Posterior cingulate gyrus (tissue), 11 donors: ENCODE measurements around the gene GPLD1.

ENCODE experiments used
- DNase-seq, 10 donors: peaks; one replicate each; pipeline versions ENCODE4 v3.0.0 to v3.0.0-alpha.2; 2020 to 2021; ENCODE audit warnings: mixed read lengths in 3 of 10
- intact Hi-C: fragments of 100-400 bp; cut with DNase I; formaldehyde crosslinking; loops from one replicate; pipeline ENCODE4 v1.15.1; 2023

The GPLD1 gene

DNA sequence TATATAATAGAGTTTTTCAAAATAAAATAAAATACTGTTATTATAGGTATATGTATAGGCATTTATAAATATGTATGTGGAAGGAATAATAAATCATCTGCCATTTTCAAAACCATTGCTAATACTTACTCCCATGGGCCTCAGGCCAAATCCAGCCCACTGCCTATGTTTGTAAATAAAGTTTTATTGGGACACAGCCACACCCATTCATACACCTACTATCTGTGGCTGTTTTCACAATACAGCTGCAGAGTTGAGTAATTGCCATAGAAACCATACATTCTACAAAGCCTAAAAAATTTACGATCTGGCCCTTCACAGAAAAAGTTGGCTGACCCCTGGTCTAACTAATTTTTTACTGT lies 14.9 kb upstream of the GPLD1 start:
- DNase-seq: no peak
- intact Hi-C loops: no loop called here

GRCh38 chr6:24501914-24502313 lies 12.5 kb upstream of the GPLD1 start:
- intact Hi-C loops: no loop called here
- no peak for DNase-seq

DNA sequence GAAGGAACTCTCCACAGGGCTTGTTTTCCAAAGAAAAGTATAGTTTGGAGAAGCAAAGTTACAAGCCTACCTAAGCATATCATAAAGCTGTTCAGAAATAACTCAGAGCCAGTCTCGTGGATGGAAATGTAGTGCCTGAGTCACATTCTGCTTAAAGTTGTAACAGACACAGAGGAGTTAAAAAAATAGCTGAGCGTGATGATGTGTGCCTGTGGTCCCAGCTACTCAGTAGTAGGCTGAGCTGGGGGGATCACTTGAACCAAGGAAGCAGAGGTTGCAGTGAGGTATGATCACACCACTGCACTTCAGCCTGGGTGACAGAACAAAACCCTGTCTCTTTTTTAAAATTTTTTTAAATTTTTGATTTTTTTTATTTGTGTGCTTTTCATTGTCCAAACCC lies 12.0 kb upstream of the GPLD1 start:
- intact Hi-C loops: no loop called here
- DNase-seq: no peak

DNA sequence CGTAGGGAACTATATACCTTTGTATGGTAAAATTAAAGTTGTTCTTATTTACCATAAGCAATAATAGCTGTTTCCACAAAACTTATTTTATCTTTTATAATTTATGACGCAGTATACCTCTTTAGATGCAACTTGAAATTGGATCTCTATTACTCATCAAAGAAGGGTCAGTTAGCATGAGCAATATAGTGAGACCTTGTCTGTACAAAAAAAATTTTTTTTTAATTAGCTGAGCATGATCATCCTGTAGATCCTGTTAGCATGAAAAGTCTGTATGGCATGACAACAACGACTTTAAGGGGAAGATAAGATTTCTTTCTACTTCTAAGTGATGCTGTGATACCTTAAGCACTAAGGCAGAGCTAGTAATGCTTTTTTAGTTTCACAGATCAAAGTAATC lies 11.3 kb upstream of the GPLD1 start:
- intact Hi-C loops: no loop called here
- no peak for DNase-seq

DNA sequence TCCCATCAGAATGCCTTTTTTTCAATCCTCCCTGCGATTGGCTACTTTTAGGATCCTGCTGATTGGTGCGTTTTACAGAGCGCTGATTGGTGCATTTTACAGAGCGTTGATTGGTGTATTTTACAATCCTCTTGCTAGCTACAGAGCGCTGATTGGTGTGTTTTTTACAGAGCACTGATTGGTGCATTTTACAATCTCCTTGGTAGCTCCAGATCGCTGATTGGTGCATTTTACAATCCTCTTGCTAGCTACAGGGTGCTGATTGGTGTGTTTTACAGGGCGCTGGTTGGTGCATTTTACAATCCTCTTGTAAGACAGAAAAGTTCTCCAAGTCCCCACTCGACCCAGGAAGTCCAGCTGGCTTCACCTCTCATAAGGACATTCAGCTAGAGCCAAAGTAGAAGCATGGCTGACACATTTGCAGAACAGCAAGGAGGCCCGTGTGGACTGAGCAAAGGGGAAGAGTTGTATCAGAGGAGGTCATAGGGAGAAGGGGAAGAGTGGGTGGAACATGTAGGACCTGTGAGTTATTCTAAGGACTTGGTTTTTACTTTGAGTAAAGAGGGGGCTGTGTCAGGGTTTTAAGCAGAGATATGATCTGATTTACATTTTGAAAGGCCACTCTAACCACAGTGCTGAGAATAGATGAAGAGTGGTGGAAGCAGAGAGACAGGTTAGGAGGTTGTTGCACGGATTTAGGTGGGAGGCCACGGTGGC lies 8.0 kb upstream of the GPLD1 start:
- intact Hi-C loops: no loop called here
- DNase-seq: no peak

DNA sequence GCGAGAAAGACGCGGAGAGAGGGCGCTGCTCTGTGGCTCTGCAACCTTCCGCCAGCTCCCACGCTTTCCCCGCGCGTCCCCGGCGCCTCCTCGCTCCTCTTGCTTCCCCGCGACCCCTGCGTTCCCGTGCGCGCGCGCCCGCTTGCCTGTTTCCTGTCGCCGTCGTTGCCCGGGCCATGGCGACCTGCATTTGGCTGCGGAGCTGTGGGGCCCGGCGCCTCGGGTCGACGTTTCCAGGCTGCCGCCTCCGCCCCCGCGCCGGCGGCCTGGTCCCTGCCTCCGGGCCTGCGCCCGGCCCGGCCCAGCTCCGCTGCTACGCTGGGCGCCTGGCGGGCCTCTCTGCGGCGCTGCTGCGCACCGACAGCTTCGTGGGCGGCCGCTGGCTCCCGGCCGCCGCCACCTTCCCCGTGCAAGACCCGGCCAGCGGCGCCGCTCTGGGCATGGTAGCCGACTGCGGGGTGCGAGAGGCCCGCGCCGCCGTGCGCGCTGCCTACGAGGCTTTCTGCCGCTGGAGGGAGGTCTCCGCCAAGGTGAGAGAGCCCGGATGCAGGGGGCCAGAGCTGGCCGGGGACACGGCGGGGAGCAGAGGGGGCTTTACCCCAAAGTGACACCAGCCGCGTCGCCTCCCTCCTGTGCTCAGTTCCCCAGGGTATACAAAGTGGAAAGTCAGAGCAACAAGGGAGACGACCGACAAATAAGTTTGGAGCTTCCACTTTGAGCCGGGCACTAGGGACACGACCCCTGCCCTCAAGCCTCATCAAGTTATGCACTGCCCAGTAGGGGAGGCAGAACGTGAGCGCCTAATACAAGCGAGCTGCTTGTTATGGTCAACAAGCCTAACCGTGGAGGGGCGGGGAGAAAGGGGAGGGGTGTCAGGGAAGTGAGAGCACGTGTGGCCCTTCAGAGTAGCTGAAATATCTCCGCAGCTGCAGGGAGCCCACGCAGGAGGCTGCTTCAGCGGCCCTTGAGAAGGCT lies 5.7 kb upstream of the GPLD1 start, which contains the start of gene ALDH5A1:
ALDH5A1 (plus strand) TSS at position 149 of the 975 bp plus-strand sequence; CDS start at position 177, 28 bp downstream.
- DNase-seq: peak; percentile 47 to 96 (median 74)
- intact Hi-C loops: no loop called here

DNA sequence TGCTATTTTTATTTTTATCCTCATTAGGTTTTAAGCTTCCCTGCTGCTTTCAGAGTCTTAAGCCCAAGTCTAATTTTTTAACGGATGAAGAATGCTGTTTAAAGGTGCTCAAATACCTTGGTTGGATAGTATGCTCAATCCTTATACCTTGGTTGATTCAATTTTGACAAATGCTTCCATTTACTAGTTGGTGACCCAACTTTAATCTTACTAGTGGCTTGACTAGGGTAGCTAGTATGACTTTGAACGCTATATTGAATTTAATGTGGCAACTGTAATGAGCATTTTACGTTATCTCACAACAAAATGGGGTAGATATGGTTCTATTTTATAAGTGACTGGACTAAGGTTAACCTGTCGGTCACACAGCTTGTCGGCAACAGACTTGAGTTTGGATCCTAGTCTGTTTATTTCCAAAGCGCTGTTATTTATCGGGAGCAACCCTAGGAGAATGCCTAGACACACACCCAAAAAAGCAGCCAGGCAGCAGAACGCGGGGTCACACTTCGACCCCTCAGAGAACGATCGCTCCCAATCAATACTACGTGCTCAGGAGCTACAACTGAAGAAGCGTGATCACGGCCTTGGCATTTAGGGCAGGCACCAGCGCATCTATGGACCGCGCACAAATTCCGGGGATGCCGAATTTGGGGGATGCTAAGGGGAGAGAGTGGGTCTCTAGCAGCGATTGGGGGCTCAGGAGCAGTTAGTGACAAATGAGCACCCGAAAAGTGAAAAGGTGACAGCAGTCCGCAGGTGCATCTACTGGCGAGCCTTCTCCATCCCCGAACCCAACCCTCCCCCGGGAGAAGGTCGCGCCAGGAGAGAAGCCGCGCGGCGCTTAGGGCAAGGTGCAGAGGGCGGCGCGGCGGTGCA lies 4.8 kb upstream of the GPLD1 start:
- peak in 2 of 10 donors; percentile 2 to 79 for DNase-seq

DNA sequence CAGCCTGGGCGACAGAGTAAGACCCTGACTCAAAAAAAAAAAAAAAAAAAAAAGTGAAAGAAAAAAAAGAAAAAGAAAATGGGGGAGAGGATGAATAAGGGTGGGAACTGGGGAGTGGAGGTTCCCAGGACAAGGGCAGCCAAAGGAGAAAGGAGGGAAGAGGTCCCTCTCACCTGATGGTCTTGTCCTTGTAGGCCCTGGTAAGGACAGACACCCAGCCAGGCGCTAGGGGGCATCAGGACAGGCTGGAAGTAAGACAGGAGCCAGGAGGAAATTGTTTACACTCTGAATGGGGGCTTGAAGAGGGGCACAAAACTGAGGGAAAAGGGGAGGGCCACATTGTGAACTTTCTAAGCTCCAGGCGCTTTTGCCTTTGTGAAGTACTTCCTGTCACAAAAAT lies 3.1 kb upstream of the GPLD1 start:
- peak in 1 of 10 donors; percentile 64 for DNase-seq
- intact Hi-C loops: no loop called here

More for the DNA sequence above, 4.8 kb upstream of the GPLD1 start:
- intact Hi-C loops: no loop called here

GRCh38 chr6:24490948-24491347 lies 1.6 kb upstream of the GPLD1 start:
- intact Hi-C loops: no loop called here
- no peak for DNase-seq

DNA sequence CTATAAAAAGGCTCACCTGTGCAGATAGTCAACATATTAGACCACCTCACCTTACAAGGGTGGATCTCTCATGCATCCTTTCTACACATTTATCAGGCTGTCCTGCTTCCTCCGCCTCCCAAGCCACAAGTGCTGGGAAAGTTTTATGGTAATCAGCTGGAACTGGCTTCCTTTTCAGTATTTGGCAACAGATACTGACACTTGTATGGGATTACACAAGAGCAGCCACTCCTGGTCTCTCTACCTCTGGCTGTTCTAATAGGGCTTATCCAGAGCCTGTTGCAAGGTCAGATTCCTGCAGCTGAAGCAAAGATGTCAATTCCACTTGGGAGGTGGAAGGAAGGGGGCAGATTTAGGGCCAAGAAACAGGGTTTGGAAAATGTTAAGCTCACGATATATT lies 503 bp upstream of the GPLD1 start:
- intact Hi-C loops: no loop called here
- no peak for DNase-seq

DNA sequence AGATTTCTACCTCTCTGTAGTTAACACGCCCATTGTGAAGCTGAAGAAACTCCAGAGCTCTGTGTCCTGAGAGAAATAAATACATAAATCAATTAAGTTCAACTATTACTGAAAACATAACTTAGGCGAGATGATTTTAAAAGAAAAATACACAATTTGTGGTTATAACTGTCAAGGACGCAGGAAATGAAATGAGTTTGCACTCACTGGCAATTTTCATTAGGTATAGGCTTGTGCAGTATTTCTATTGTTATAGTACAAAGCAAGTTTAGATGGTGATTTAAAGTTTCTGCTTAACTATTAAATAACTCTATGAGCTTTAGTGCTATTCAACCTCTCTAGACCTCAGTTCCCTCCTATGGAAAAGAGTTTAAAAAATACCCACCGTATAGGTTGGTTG lies 3.3 kb downstream of the GPLD1 start:
- no peak for DNase-seq
- intact Hi-C loops: no loop called here

GRCh38 chr6:24484657-24485323 lies 4.6 kb downstream of the GPLD1 start:
- intact Hi-C loops: no loop called here
- DNase-seq: no peak

DNA sequence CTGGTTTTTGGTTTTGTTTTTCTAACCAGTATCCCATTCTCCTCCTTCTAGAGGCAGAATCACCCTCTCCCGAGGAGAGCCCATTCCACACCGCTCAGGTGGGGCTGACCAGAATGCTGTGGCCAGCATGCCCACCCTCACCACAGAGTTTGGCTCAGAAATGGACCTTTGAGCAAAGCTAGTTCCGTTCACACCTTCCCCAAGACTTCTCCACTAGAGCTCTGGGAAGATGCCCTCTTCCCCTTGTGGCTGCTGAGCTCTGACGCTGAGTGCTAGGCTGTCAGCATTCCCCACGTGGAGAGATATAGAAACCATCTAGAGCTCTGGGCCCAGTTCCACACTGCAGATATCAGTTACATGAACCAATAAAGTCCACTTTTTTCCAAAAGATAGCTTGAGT lies 7.9 kb downstream of the GPLD1 start:
- intact Hi-C loops: no loop called here
- no peak for DNase-seq

DNA sequence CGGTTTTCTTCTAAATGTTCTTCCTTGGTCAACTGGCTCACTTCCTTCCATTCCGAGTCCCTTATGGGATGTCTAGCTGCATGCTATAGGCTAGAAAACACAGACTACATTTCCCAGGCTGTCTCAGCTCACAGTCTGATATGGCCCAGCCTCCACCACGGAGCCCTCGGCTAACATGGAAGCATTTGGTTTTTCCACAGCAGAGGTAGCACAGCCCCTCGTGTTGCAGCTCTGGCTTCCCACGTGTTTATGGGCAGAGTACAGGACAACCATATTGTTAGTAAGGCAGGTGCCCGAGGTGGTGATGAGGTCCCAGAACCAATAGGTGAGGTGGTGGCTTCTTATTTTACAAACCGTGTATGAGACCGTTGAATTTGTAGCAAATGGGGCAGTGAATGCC lies 8.7 kb downstream of the GPLD1 start:
- intact Hi-C loops: no loop called here
- no peak for DNase-seq

DNA sequence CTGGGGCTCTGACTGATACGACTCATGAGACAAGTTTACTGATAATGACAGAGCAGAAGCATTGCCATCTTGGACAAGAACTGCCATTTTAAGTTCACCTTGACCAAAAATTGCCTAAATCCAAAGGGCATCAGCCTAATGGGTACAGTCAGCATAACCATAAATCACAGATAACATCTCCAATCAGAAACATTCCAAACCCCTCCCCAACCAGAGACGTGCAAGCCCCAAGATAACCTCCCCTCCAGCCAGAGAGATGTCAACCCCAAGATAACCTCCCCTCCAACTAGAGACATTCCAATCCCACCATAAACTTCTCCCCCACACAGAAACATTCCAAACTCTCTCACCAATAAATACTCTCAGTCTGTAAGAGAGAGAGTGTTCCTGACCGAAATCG lies 10.5 kb downstream of the GPLD1 start:
- no peak for DNase-seq
- intact Hi-C loops: no loop called here

DNA sequence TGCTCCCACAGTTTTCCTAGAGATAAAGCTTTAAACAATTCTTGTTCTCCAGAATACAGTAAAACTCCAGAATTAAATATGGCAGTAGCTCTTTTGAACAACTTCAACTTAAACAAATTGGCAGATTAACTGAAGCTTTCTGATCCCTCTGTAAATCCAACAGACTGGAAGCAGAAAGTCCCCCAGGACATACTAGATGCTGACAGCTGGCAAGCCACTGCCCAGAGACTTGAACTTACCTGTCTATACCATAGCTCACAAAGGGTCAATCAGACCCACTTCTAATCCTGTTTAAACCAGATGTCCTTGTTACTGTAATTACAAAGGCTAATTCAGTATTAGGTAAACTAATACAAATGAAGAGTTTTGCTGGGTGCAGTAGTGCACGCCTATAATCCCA lies 12.3 kb downstream of the GPLD1 start:
- intact Hi-C loops: no loop called here
- DNase-seq: no peak

- DNase-seq: no peak
- intact Hi-C loops: no loop called here
These were observed 12.7 kb downstream of the GPLD1 start for GRCh38 chr6:24476631-24477030.

- intact Hi-C loops: no loop called here
- no peak for DNase-seq
These were observed 17.2 kb downstream of the GPLD1 start for GRCh38 chr6:24472181-24472580.

GRCh38 chr6:24469811-24470210 lies 19.6 kb downstream of the GPLD1 start:
- intact Hi-C loops: no loop called here
- no peak for DNase-seq
